Stomach (tissue), 4 donors: ENCODE data around the gene MCF2L.

Experiments used
- CTCF ChIP-seq, 7 experiments: fragments of 450-650 bp in 4 of 7; fragments of 200-600 bp in 3 of 7; sonication (generic) in 3 of 7; IDR thresholded peaks; one replicate each; pipeline ENCODE4 v1.5.1; 2016 to 2019; ENCODE audit warnings: antibody characterized with exemption in 7 of 7, control low read depth in 2 of 7, mild to moderate bottlenecking in 1 of 7
- POLR2A ChIP-seq, 4 donors: fragments of 450-650 bp; IDR thresholded peaks; one replicate each; pipeline ENCODE4 v1.6.1; 2016; ENCODE audit warnings: antibody characterized with exemption in 4 of 4, control low read depth in 2 of 4, mild to moderate bottlenecking in 1 of 4, moderate library complexity in 1 of 4

GRCh38 chr13:113013303-113013702 is 44.3 kb downstream of the MCF2L start:
- TF ChIP-seq POLR2A (IDR thresholded peaks at IDR 0.05) (no peak), CTCF (IDR thresholded peaks at IDR 0.05) (no peak)
